AG04450 (cell line): ENCODE results near the gene SYTL1. TPM values are rescaled to one million over a fixed set of nuclear protein-coding genes. Genes with fewer than 3 reads are reported as not detected.

Experiments
- CTCF ChIA-PET: fragments of 300-600, 350-600 bp; formaldehyde crosslinking; extraction: SDS; loops from one replicate; lab custom pipeline; 2022; ENCODE audit warnings: antibody characterized with exemption, inconsistent platforms; lab: Charles Lee
- POLR2A ChIA-PET: fragments of 350-600 bp; formaldehyde crosslinking; extraction: SDS; loops from one replicate; lab custom pipeline; 2021; ENCODE audit warnings: antibody characterized with exemption, inconsistent platforms; lab: Yijun Ruan, JAX
- DNase-seq: peaks from one replicate; pipeline ENCODE4 v3.0.0-alpha.2; 2011; ENCODE audit warnings: low read depth, low spot score
- H3K27ac ChIP-seq: one replicate; pipeline ENCODE4 v1.5.1; 2012; ENCODE audit warnings: low read depth, low read length, control low read depth
- H3K27me3 ChIP-seq: one replicate; pipeline ENCODE4 v1.6.0; 2012; ENCODE audit warnings: low read length; ENCODE audit not compliant: control insufficient read depth, insufficient read depth
- H3K4me3 ChIP-seq: 2 replicates; pipeline ENCODE4 v1.5.1; 2011; ENCODE audit warnings: mild to moderate bottlenecking, low read depth, low read length, control low read depth
- H3K9me3 ChIP-seq: 2 replicates; pipeline ENCODE4 v1.5.1; 2012; ENCODE audit warnings: low read length; ENCODE audit not compliant: control insufficient read depth, insufficient read depth
- polyA plus RNA-seq: library from polyadenylated mRNA; depleted of rRNA; stranded (reverse); fragments of >200 nt; gene quantifications from 2 replicates; pipeline ENCODE4 v1.2.3, GENCODE V29; 2011
- TF ChIP-seq, protein P1 (sequence below): IDR thresholded peaks from 2 replicates; pipeline ENCODE4 v1.5.1; 2011; ENCODE audit warnings: low read depth, low read length, control low read depth, inconsistent platforms

SYTL1 gene
- polyA plus RNA-seq, 1 experiment = 0.35 TPM

DNA sequence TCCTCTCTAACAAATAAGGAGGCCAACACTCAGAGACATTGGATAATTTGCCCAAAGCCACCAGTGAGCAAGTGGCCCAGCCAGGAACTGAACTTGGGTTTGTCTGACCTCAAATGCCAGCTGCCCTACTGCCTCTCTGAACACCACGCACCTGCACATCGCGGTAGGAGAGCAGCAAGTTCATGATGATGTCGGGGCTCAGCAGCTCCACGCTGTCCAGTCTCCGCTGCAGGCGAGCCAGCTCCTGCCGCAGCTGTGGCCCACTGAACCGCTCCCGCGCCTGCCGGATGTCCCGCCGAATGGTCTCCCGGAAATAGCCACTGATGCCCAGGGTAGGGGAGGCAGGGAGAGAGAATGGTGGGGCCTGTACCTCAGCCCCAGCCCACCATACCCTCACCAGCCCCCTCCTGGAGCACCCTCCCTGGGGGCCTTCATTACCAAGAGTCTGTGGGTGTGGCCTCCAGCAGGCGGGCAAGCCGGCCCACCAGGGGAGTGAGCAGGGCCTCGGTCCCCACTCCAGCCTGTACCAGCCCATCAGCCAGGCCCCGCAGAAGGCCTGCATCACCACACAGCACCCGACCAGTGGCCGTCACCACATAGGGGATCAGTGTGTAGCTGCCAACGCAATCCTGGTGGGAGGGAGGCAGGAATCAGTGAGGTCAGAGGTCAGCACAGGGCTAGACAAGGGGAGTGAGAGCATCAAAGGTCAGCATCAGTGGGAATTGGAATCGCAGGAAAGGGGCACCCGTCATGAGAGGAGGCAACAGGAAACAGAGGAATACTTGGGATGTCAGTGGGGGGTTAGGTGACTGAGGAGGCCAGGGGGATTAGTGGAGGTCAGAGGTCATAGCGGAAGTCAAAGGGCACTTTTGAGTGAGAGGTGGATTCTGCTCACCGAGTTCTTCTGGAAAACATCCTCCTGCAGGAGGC lies 22.2 kb downstream of the SYTL1 start:
- Histone ChIP-seq H3K27ac (no peak overlapping the region), H3K9me3 (no peaks in the 10 kb centered on the region; the same call in 1 of the 2 replicates), H3K27me3 (no peaks in the 10 kb centered on the region), H3K4me3 (no peak overlapping the region)
- TF ChIP-seq, protein P1, sequence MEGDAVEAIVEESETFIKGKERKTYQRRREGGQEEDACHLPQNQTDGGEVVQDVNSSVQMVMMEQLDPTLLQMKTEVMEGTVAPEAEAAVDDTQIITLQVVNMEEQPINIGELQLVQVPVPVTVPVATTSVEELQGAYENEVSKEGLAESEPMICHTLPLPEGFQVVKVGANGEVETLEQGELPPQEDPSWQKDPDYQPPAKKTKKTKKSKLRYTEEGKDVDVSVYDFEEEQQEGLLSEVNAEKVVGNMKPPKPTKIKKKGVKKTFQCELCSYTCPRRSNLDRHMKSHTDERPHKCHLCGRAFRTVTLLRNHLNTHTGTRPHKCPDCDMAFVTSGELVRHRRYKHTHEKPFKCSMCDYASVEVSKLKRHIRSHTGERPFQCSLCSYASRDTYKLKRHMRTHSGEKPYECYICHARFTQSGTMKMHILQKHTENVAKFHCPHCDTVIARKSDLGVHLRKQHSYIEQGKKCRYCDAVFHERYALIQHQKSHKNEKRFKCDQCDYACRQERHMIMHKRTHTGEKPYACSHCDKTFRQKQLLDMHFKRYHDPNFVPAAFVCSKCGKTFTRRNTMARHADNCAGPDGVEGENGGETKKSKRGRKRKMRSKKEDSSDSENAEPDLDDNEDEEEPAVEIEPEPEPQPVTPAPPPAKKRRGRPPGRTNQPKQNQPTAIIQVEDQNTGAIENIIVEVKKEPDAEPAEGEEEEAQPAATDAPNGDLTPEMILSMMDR = no peak
- ChIA-PET CTCF (interaction anchor here (5.3 kb wide), 1 partner anchor 64 kb away, joined by 75 read pairs; no protein-coding TSS in a partner anchor), POLR2A (no interaction called here)
- DNase-seq = no peak

DNA sequence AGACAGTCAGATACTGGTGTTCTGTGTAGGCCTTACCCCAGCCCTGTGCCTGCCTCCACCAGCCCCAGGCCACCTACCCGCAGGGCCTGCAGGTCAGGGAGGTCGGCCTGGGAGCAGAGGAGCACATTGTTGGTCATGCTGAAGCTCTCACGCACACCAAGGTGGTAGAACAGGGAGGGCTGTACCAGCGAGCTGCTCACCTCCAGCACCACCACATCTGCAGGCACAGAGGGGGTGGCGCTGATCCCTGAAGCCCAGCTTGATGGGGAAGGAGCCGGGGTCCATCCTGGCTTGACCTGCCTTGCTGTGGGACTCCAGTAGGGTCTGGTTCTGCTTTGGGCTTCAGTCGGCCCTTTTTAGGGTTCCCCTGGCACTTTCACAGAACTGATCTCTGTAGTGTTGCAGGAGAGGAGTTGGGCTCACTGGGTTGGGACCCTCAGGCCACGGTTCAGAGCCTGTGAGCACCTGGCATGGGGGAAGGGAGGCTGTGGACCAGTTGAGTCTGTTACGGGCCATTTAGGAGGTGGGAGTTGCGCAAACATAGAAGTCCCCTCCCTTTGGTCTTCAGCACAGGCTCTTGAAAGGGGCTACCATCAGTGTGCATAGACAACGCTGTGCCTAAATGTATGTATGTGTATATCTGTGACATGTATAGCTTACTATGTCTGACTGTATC lies 23.0 kb downstream of the SYTL1 start:
- POLR2A ChIA-PET = interaction anchor here (0.7 to 2.5 kb wide), 8 partner anchors 14 to 294 kb away, joined by 3 to 27 read pairs (median 4); no protein-coding TSS in a partner anchor
- CTCF ChIA-PET = interaction anchor here (0.7 to 5.3 kb wide), 12 partner anchors 7 to 367 kb away, joined by 3 to 75 read pairs (median 6); partner anchors contain the start of genes AHDC1, FCN3 and GPR3
- Histone ChIP-seq H3K4me3 (peak overlapping the region; percentile 39), H3K9me3 (no peaks in the 10 kb centered on the region; the same call in 1 of the 2 replicates), H3K27ac (no peak overlapping the region), H3K27me3 (no peaks in the 10 kb centered on the region)
- DNase-seq = no peak
- TF ChIP-seq, protein P1 = no peak

DNA sequence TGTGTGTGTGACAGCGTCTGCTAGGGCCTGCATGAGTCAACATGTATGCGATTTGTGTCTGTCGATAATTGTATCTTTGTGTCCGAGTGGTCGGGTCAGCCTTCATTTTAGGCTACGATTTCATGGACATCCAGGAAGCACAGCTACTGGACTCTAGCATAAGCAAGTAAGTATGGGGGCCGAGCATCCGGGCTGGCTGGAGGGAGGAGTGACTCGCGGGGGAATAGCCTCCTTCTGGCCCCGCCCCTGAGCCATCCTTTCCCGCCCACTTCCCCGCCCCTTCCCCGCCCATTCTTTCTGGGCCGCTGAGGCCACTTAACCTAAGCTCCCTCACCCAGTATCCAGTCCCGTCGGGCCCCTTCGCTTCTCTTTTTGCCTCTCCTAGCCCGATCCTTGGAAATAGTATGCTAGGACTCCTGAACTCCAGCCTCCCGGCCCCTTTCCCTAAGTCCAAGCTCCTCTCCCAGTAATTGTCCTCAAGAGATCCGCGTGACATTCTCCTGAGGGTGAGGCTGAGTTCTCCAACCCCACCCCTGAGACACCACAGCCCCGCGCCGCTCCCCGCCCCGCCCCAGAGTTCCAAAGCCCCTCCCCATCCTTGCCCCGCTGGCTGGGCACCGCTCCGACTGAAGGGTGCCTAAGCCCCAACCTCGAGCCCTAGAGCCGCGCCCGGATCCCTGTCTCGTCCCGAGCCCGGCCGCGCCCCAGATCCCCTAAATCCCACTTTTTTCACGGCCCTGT lies 23.7 kb downstream of the SYTL1 start:
- H3K9me3 ChIP-seq = no peaks in the 10 kb centered on the region; the same call in 1 of the 2 replicates
- H3K4me3 ChIP-seq = peak overlapping the region; percentile 74
- ChIA-PET CTCF (interaction anchor here (0.6 to 5.3 kb wide), 19 partner anchors 8 to 1619 kb away, joined by 3 to 75 read pairs (median 4); partner anchors contain the start of genes AHDC1, FCN3, GPR3 and TMEM222), POLR2A (interaction anchor here (0.6 to 2.5 kb wide), 12 partner anchors 14 to 763 kb away, joined by 3 to 27 read pairs (median 4); no protein-coding TSS in a partner anchor)
- TF ChIP-seq, protein P1 = no peak
- peak; percentile 67 for DNase-seq
- H3K27me3 ChIP-seq = no peaks in the 10 kb centered on the region
- H3K27ac ChIP-seq = peak overlapping the region; percentile 90

DNA sequence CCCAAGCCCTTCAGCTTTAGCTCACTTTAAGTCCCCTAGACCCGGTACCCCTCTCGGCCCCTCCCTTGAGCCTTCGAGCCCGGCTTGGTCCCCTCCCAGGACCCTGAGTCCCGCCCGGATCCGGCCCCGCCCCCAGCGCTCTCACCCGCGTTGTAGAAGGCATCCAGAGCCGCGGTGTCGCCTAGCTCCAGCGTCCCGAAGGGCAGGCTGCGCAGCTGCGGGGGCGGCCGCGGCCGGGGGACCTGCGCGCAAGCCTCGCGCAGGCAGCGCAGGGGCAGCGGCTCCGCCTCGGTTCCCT lies 24.2 kb downstream of the SYTL1 start:
- Histone ChIP-seq H3K9me3 (no peaks in the 10 kb centered on the region; the same call in 1 of the 2 replicates), H3K4me3 (peak overlapping the region; percentile 74), H3K27ac (peak overlapping the region; percentile 90), H3K27me3 (no peaks in the 10 kb centered on the region)
- TF ChIP-seq, protein P1 = no peak
- no peak for DNase-seq
- CTCF ChIA-PET = interaction anchor here (0.6 to 5.3 kb wide), 17 partner anchors 8 to 1618 kb away, joined by 3 to 75 read pairs (median 4); partner anchors contain the start of genes AHDC1, FCN3, GPR3 and TMEM222
- POLR2A ChIA-PET = interaction anchor here (0.6 to 2.5 kb wide), 14 partner anchors 11 to 764 kb away, joined by 3 to 27 read pairs (median 4); no protein-coding TSS in a partner anchor
